HUES48 (cell line): ENCODE results near the gene KCNK13.
A peak's percentile ranks its signal among the peaks of the same experiment; 100 is the strongest.

ENCODE experiments used
- H3K27ac ChIP-seq: one replicate; pipeline ENCODE4 v1.7.0; 2013; ENCODE audit warnings: low read depth, low read length, inconsistent platforms
- H3K27me3 ChIP-seq: 2 replicates; pipeline ENCODE4 v1.6.1; 2013; ENCODE audit warnings: mild to moderate bottlenecking, low read length; ENCODE audit not compliant: control insufficient read depth, insufficient read depth
- H3K36me3 ChIP-seq: 2 replicates; pipeline ENCODE4 v1.6.1; 2013; ENCODE audit warnings: low read length; ENCODE audit not compliant: control insufficient read depth, insufficient read depth
- H3K4me1 ChIP-seq: 2 replicates; pipeline ENCODE4 v1.6.1; 2013; ENCODE audit warnings: mild to moderate bottlenecking, low read length; ENCODE audit not compliant: control insufficient read depth, insufficient read depth
- H3K4me3 ChIP-seq: 2 replicates; pipeline ENCODE4 v1.5.1; 2013; ENCODE audit warnings: mild to moderate bottlenecking, low read depth, low read length
- H3K9ac ChIP-seq: 2 replicates; pipeline ENCODE4 v1.6.1; 2013; ENCODE audit warnings: mild to moderate bottlenecking, low read depth, low read length, moderate library complexity
- H3K9me3 ChIP-seq: 2 replicates; pipeline ENCODE4 v1.6.1; 2013; ENCODE audit warnings: low read length; ENCODE audit not compliant: control insufficient read depth, insufficient read depth

Gene KCNK13

DNA sequence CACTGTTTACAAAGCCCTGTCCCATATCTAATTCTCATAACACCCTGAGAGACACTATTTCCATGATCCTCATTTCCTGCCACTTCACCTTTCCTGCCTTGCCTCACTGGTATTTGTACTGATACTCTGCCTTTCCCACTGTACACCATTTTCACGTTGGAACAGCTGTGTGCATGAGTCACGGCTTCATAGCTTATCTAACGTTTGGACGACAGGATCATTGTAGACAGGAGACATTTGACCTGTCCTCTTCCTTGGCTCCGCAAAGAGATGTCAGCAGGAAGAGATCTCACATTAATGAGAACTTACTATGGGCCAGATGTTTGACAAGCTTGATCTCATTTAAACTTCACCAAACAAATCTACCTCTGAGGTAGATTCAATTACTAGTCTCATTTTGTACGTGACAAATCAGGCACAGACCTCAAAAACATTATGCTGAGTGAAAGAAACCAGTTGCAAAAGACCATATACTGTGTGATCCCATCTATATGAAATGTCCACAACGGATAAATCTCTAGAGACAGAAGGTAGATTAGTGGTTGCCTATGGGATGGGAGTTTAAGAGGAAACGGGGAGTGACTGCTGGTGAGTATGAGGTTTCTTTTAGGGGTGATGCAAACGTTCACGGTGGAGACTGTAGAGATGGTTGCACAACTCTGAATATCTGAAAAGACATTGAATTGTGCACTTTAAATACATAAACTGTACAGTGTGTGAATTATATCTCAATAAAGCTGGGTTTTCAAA lies 71.2 kb downstream of the KCNK13 start:
- Histone ChIP-seq H3K9ac (no peak overlapping the region), H3K4me3 (no peak overlapping the region), H3K36me3 (no peaks in the 10 kb centered on the region), H3K4me1 (no peaks in the 10 kb centered on the region), H3K27ac (no peak overlapping the region), H3K9me3 (no peaks in the 10 kb centered on the region), H3K27me3 (no peaks in the 10 kb centered on the region)

DNA sequence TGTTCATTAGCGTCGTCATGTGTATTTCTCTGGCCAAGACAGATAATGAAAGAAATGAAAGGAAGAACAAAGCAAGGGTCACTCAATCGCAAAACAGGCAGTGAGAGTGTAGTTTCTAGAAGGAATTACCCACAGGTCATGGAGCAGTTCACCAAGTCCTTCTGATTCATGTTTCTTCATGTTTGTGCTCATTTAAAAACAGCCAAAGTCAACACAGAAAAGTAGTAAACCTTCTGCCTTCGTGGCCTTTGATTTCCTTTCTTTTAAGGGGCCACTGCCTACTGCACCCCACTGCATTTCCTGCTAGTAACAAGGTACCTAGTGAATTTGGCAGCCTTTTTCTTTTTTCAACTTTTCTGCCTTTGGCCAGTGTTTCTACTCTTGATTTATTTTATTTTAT lies 75.1 kb downstream of the KCNK13 start:
- no peaks in the 10 kb centered on the region for H3K27me3 ChIP-seq
- no peak overlapping the region for H3K4me3 ChIP-seq
- H3K4me1 ChIP-seq = peaks cover 10% of the 10 kb centered on the region; the same call in 1 of the 2 replicates
- H3K36me3 ChIP-seq = no peaks in the 10 kb centered on the region
- no peak overlapping the region for H3K27ac ChIP-seq
- no peak overlapping the region for H3K9ac ChIP-seq
- no peaks in the 10 kb centered on the region for H3K9me3 ChIP-seq

DNA sequence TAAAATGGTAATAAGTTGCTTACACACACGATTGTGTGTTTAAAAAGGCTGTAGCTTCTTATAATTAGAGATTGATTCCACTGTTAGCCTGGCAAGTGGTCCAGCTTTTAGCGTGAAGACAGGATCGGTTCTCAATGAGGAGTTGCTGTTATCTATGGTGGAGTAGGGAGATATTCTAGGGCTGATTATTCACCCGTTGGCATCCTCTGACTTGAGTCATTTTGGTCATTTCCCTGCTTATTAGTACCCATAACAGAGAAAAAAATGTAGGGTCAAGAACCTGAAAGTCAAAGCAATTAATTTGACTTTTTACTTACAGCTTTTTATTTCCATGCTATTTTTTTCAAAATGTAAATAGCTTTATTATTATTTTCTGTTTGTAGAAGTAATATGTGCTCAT lies 76.0 kb downstream of the KCNK13 start:
- Histone ChIP-seq H3K27ac (no peak overlapping the region), H3K27me3 (no peaks in the 10 kb centered on the region), H3K4me1 (peaks cover 10% of the 10 kb centered on the region; the same call in 1 of the 2 replicates)

DNA sequence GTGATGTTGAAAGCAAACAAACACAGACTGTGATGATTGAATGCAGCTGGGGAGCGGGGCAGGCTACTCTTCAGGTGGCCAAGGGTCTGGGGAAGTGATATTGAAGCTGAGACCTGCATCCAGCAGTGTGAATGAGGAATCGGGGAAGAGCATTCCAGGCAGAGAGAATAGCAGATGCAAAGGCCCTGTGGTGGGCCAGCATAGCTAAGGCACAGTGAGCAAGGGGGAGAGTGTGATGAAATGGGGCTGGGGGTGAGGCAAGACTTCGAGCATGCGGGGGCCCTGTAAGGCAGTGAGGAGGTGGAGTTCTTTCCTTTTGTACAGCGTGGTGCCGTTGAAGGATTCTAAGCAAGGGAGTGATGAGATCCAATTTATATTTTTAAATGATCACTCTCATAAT lies 77.4 kb downstream of the KCNK13 start:
- Histone ChIP-seq H3K4me1 (peaks cover 10% of the 10 kb centered on the region; the same call in 1 of the 2 replicates), H3K9ac (no peak overlapping the region), H3K9me3 (no peaks in the 10 kb centered on the region), H3K27ac (no peak overlapping the region), H3K27me3 (no peaks in the 10 kb centered on the region), H3K36me3 (no peaks in the 10 kb centered on the region), H3K4me3 (no peak overlapping the region)

More for the DNA sequence above, 76.0 kb downstream of the KCNK13 start:
- Histone ChIP-seq H3K9me3 (no peaks in the 10 kb centered on the region), H3K9ac (no peak overlapping the region), H3K4me3 (no peak overlapping the region), H3K36me3 (no peaks in the 10 kb centered on the region)

DNA sequence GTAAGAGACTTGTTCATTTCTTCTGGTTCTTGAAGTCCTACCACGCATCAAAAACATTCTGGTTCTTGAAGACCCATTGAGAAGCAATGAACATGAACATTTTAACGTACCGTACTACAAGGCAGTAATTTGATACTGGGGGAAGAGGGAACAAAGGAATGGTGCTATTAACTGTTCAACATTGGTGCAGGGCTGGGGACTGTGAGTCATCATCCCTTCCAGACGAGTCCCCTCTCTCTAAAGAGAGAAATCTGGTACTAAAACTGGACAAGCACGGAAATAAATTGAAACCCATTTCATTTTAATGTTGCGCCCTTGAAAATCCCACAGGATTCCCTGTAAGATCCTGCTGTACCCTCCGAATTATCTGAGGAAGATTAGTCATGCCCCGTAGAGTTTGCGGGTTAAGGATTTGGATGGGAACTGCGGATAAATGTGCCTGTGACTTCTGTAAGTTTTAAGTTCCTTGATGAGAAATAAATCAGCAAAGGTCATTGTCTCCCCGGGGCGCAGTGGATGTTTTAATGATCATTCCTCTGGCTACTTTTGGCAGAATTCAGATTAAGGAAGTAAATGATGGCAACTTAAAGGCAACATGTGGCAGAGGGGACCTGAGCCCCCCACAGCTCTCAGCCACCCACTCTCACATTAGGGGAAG lies 78.6 kb downstream of the KCNK13 start:
- Histone ChIP-seq H3K27ac (no peak overlapping the region), H3K9ac (no peak overlapping the region), H3K9me3 (no peaks in the 10 kb centered on the region), H3K27me3 (no peaks in the 10 kb centered on the region), H3K36me3 (no peaks in the 10 kb centered on the region), H3K4me1 (peaks cover 10% of the 10 kb centered on the region; the same call in 1 of the 2 replicates), H3K4me3 (no peak overlapping the region)

DNA sequence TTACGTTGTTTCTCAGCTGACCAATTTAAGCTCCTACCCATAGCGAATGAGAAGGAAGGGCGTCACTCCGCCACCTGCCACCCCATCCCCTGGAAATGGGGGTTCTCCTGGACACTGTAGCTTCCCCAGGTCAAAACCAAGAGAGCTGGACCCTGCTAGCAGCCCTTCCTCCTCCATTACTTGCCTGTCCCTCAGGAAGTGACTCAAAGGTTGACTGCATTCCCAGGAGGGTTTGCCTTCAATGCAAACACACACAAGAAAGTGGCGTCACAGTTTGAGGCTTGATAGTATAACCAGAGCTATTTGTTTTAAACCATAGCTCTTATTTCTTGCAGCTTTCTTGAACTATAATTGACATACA lies 79.1 kb downstream of the KCNK13 start:
- H3K9ac ChIP-seq = no peak overlapping the region

DNA sequence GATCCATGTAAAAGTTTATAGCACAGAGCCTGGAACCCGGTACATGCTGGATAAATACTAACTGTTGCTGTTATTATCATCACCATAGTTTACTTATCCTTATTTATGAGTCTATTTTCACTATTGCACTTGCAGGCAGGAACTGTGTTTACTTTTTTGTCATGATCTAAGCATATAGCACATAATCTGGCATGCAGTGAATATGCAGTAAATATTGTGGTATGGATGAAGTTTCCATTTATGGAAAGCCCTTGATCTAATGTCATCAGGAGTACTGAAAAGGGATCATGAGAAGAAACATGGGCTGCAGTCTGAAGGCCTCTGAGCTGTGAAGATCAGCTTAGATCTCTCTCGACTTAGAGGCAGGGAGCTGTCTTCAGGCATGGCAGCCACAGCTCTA lies 91.6 kb downstream of the KCNK13 start:
- no peaks in the 10 kb centered on the region for H3K4me1 ChIP-seq
- H3K9ac ChIP-seq = no peak overlapping the region
- no peak overlapping the region for H3K27ac ChIP-seq
- H3K4me3 ChIP-seq = no peak overlapping the region
- H3K9me3 ChIP-seq = peaks cover 4% of the 10 kb centered on the region
- no peaks in the 10 kb centered on the region for H3K27me3 ChIP-seq
- H3K36me3 ChIP-seq = no peaks in the 10 kb centered on the region

More for the DNA sequence above, 79.1 kb downstream of the KCNK13 start:
- Histone ChIP-seq H3K27ac (no peak overlapping the region), H3K9me3 (no peaks in the 10 kb centered on the region), H3K36me3 (no peaks in the 10 kb centered on the region), H3K27me3 (no peaks in the 10 kb centered on the region), H3K4me3 (no peak overlapping the region), H3K4me1 (peaks cover 10% of the 10 kb centered on the region; the same call in 1 of the 2 replicates)

DNA sequence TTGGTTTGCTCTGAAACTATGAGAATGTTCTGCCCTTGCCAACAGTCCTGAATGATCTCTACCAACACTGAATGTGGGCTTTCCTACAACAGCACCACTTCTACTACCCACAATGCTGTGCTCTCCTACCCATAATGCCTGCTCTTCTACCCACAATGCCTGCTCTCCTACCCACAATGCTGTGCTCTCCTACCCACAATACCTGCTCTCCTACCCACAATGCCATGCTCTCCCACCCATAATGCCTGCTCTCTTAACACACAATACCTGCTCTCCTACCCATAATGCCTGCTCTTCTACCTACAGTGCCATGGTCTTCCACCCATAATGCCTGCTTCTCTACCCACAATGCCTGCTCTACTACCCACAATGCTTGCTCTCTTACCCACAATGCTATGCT lies 92.3 kb downstream of the KCNK13 start:
- no peaks in the 10 kb centered on the region for H3K36me3 ChIP-seq
- H3K27ac ChIP-seq = no peak overlapping the region
- H3K9me3 ChIP-seq = peaks cover 4% of the 10 kb centered on the region

DNA sequence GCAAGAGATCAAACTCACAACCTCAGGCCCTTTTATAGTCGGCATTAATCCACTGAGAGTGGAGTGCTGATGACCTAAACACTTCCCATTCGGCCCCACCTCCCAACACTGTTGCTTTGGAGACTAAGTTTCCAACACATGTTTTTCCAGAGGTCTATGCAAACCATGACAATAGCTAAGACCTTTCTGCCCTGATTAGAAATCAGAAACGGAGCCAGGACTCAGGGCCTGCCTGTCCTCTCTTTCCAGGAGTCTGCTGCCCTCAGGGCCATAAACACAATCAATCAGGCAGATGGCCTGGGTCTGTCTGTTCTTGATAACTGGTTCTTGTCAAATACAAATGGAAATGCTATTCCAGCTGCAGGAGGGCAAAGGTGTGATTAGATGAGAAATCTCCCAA lies 97.4 kb downstream of the KCNK13 start:
- H3K4me1 ChIP-seq = no peaks in the 10 kb centered on the region
- H3K9ac ChIP-seq = no peak overlapping the region
- peak overlapping the region; percentile 61 for H3K27ac ChIP-seq
- no peak overlapping the region for H3K4me3 ChIP-seq
- peaks cover 2% of the 10 kb centered on the region; the same call in 1 of the 2 replicates for H3K9me3 ChIP-seq
- no peaks in the 10 kb centered on the region for H3K36me3 ChIP-seq
- H3K27me3 ChIP-seq = no peaks in the 10 kb centered on the region; the same call in 1 of the 2 replicates

More for the DNA sequence above, 92.3 kb downstream of the KCNK13 start:
- Histone ChIP-seq H3K27me3 (no peaks in the 10 kb centered on the region; the same call in 1 of the 2 replicates), H3K4me1 (no peaks in the 10 kb centered on the region), H3K4me3 (no peak overlapping the region), H3K9ac (no peak overlapping the region)

DNA sequence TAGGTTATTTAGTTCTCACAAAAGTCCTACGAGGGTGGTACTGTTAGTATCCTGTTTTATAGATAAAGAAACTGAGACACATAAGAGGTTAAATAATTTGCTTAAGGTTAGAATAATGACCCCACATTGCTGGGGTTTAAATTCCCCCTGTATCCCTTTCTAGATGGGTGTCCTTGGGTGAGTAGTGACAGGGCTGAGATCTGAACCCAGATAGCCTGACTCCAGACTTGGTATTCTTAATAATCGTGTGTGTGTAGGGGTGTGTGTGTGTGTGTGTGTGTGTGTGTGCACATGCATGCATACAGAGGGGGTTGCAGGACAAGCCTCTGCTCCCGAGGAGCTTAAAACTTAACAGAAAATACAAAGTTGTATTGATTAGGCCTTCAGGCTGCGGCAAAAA lies 97.9 kb downstream of the KCNK13 start:
- no peaks in the 10 kb centered on the region for H3K9me3 ChIP-seq
- no peak overlapping the region for H3K4me3 ChIP-seq
- H3K27ac ChIP-seq = no peak overlapping the region
- no peaks in the 10 kb centered on the region for H3K4me1 ChIP-seq
- no peaks in the 10 kb centered on the region; the same call in 1 of the 2 replicates for H3K27me3 ChIP-seq
- H3K9ac ChIP-seq = no peak overlapping the region
- H3K36me3 ChIP-seq = no peaks in the 10 kb centered on the region

DNA sequence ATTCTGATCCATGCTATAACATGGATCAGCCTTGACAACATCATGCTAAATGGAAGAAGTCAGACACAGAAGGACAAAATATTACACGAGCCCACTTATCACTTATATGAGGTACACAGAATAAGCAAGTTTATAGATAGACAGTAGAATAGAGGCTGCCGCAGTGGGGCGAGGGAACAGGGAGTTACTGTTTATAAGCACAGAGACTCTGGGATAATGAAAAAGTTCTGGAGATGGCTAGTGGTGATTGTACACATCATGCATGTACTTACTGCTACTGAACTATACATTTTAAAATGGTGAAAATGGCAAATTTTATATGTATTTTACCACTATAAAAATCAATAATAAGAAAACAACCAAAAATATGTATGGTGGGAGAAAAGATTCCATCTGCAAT lies 99.3 kb downstream of the KCNK13 start:
- H3K4me3 ChIP-seq = no peak overlapping the region
- no peaks in the 10 kb centered on the region for H3K4me1 ChIP-seq
- H3K27me3 ChIP-seq = no peaks in the 10 kb centered on the region; the same call in 1 of the 2 replicates
- no peaks in the 10 kb centered on the region for H3K9me3 ChIP-seq
- no peak overlapping the region for H3K9ac ChIP-seq
- no peak overlapping the region for H3K27ac ChIP-seq
- no peaks in the 10 kb centered on the region for H3K36me3 ChIP-seq
